ENCODE data around the gene SERP2.

The SERP2 gene

GRCh38 chr13:44413095-44413494, 39.5 kb downstream of the SERP2 start (continued):
- TF ChIP-seq SCRT1 (tag by site-specific recombination; IDR thresholded peaks at IDR 0.05; ENCODE audit: borderline replicate concordance) (no peak), ZNF266 (tag by site-specific recombination; IDR thresholded peaks at IDR 0.05; ENCODE audit: low read depth) (no peak), ZBTB10 (tag by site-specific recombination; IDR thresholded peaks at IDR 0.05) (no peak), YY2 (tag by site-specific recombination; IDR thresholded peaks at IDR 0.05) (no peak), TCF7L2 (IDR thresholded peaks at IDR 0.05; ENCODE audit: borderline replicate concordance, low read depth, low read length) (no peak), ZNF747 (tag by site-specific recombination; IDR thresholded peaks at IDR 0.05) (no peak), ZFP41 (tag by site-specific recombination; IDR thresholded peaks at IDR 0.05; ENCODE audit: borderline replicate concordance) (no peak), ZBTB17 (tag by site-specific recombination; IDR thresholded peaks at IDR 0.05) (no peak), ZNF621 (tag by site-specific recombination; IDR thresholded peaks at IDR 0.05) (no peak)

- Histone ChIP-seq H3K36me3 (ENCODE audit: control insufficient read depth in 2 of 2, insufficient read depth in 1 of 2, low read length in 2 of 2) (no peaks in the 10 kb centered on the region), H3K27ac (ENCODE audit: extremely low read depth, low read depth, low read length) (no peak overlapping the region), H3K4me1 (ENCODE audit: control insufficient read depth, insufficient read depth, low read length) (no peaks in the 10 kb centered on the region), H3K9me3 (ENCODE audit: control insufficient read depth, insufficient read depth, low read depth, low read length) (no peaks in the 10 kb centered on the region), H3K4me3 (ENCODE audit: low read depth, low read length) (no peak overlapping the region)
- no peak for TF ChIP-seq ZNF148 (tag by site-specific recombination; IDR thresholded peaks at IDR 0.05; ENCODE audit: borderline replicate concordance)
- TF ChIP-seq ZNF398 (tag by site-specific recombination; IDR thresholded peaks at IDR 0.05): no peak
- no peak for TF ChIP-seq ZBTB49 (tag by site-specific recombination; IDR thresholded peaks at IDR 0.05; ENCODE audit: low read depth)
- TF ChIP-seq ZNF654 (tag by site-specific recombination; IDR thresholded peaks at IDR 0.05; ENCODE audit: low read depth): no peak
- TF ChIP-seq ZNF202 (tag by site-specific recombination; IDR thresholded peaks at IDR 0.05; ENCODE audit: borderline replicate concordance): no peak
- no peak for TF ChIP-seq PATZ1 (tag by site-specific recombination; IDR thresholded peaks at IDR 0.05)
- TF ChIP-seq ZNF585B (tag by site-specific recombination; IDR thresholded peaks at IDR 0.05): no peak
- TF ChIP-seq ZNF692 (tag by site-specific recombination; IDR thresholded peaks at IDR 0.05): no peak
- TF ChIP-seq ZNF19 (tag by site-specific recombination; IDR thresholded peaks at IDR 0.05; ENCODE audit: low read depth): no peak
- no peak for TF ChIP-seq ZNF341 (tag by site-specific recombination; IDR thresholded peaks at IDR 0.05; ENCODE audit: low read depth)
- TF ChIP-seq ZNF571 (tag by site-specific recombination; IDR thresholded peaks at IDR 0.05): no peak
- POLR2A ChIA-PET: no interaction called here
- CTCF ChIA-PET: interaction anchor here (0.6 kb wide), 1 partner anchor 25 kb away, joined by 3 read pairs; no protein-coding TSS in a partner anchor
These were observed 41.1 kb downstream of the SERP2 start for GRCh38 chr13:44414716-44415115.

Data from HEK293 (cell line).